Measurements from ENCODE around the gene KCNIP1. TPM values are rescaled to one million over a fixed set of nuclear protein-coding genes. Genes with fewer than 3 reads are reported as not detected.

The KCNIP1 gene
- total and polyA plus RNA-seq, 7 donors: 0.03 TPM; not detected in 6

DNA sequence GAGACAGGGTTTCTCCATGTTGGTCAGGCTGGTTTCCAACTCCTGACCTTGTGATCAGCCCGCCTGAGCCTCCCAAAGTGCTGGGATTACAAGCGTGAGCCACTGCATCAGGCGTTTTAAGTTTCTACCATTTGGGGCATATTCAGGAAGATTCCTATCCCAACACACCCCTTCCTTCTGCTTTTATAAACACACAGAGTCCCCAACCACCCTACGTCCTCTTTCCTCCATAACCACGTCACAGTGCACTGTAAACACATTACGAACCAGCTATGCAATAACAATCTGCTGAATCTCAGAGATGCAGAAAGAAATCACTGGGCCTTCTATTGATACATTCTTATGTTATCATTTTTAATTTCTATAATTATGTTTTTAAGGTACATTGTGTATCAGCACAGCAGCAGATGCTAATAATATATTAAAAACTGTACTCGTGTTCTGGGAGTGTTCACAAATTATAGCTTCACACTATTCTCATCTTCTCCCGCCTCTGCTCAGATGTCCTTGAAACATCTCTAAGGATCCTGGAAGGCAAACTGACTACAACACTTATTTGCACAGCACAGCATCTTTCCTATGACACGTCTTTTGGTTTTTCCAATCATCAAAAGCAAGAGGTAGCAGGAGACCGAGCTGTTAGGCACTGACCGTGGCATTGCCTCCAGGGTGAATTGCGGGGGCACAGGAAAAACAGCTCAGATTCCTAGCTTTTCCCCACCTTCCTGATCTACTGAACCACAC is 60.2 kb downstream of the KCNIP1 start:
- ATAC-seq (no peak), DNase-seq (no peak)
- Histone ChIP-seq H3K27me3 (ENCODE audit: insufficient read depth in 3 of 3, low read length in 2 of 3) (peaks cover 0 to 12% (median 2%) of the 10 kb centered on the region in 3 donors), H3K36me3 (ENCODE audit: insufficient read depth in 1 of 2, low read depth in 1 of 2) (no peaks in the 10 kb centered on the region), H3K4me3 (no peak overlapping the region), H3K27ac (no peak overlapping the region), H3K4me1 (no peaks in the 10 kb centered on the region), H3K9me3 (no peaks in the 10 kb centered on the region)
- TF ChIP-seq, protein P1, sequence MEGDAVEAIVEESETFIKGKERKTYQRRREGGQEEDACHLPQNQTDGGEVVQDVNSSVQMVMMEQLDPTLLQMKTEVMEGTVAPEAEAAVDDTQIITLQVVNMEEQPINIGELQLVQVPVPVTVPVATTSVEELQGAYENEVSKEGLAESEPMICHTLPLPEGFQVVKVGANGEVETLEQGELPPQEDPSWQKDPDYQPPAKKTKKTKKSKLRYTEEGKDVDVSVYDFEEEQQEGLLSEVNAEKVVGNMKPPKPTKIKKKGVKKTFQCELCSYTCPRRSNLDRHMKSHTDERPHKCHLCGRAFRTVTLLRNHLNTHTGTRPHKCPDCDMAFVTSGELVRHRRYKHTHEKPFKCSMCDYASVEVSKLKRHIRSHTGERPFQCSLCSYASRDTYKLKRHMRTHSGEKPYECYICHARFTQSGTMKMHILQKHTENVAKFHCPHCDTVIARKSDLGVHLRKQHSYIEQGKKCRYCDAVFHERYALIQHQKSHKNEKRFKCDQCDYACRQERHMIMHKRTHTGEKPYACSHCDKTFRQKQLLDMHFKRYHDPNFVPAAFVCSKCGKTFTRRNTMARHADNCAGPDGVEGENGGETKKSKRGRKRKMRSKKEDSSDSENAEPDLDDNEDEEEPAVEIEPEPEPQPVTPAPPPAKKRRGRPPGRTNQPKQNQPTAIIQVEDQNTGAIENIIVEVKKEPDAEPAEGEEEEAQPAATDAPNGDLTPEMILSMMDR (IDR thresholded peaks at IDR 0.05): no peak
- intact Hi-C loops (cut with DNase I): no loop called here
- WGBS, 3 donors: 86 to 89% (median 87%) methylated on average over 12 of the region's 12 CpGs

DNA sequence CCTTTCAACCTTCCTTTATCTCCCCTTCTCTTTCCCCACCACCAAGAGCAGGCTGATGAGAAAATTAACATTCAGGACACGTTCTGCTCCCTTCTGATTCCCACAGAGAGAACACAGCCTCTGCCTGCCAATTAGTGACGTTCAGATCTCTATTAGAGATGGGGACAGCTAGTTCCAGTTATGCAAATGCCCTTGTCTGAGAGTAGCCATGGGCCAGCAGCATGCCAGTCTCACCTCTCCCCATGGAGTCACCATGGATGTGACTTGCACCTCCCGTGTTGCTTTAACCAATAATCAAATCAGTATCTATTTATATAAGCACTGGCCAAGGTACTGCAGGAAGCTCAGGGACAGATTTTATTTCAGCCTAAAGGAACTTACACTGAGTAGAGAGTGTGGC is 61.3 kb downstream of the KCNIP1 start:
- intact Hi-C loops (cut with DNase I): no loop called here
- DNase-seq (no peak), ATAC-seq (no peak)
- 10 to 30% (median 20%) methylated on average over 3 of the region's 3 CpGs for WGBS, 3 donors
- Histone ChIP-seq H3K36me3 (ENCODE audit: insufficient read depth in 1 of 2, low read depth in 1 of 2) (no peaks in the 10 kb centered on the region), H3K27ac (no peak overlapping the region), H3K4me3 (no peak overlapping the region), H3K9me3 (no peaks in the 10 kb centered on the region), H3K27me3 (ENCODE audit: insufficient read depth in 3 of 3, low read length in 2 of 3) (peaks cover 0 to 12% (median 2%) of the 10 kb centered on the region in 3 donors), H3K4me1 (no peaks in the 10 kb centered on the region)
- TF ChIP-seq, protein P1 (IDR thresholded peaks at IDR 0.05): no peak

DNA sequence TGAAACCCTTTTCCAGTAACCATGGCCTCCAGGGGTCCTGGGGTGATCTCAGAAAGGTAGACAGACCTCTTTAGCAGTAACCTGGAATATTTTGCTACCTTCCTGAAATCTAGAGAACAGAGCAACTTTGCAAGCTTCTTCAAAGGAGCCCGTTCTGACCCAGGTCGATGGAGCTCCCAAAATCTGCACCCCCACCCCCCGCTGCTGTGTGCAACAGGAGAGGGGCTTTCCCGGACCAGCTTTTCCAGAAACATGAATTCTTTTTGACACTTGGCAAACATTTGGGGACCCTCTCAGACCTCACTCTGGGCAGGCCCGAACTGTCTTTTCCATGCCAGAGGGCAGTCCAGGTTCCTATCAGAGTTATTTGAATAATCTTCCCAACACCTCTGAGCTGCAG is 65.3 kb downstream of the KCNIP1 start:
- Histone ChIP-seq H3K4me1 (no peaks in the 10 kb centered on the region), H3K36me3 (ENCODE audit: insufficient read depth in 1 of 2, low read depth in 1 of 2) (no peaks in the 10 kb centered on the region), H3K27ac (no peak overlapping the region), H3K9me3 (no peaks in the 10 kb centered on the region), H3K27me3 (ENCODE audit: insufficient read depth in 3 of 3, low read length in 2 of 3) (peaks cover 0 to 20% (median 4%) of the 10 kb centered on the region in 3 donors), H3K4me3 (no peak overlapping the region)
- no peak for DNase-seq
- WGBS, 3 donors: 90 to 96% (median 91%) methylated on average over 5 of the region's 5 CpGs
- intact Hi-C loops (cut with DNase I): no loop called here
- no peak for ATAC-seq
- TF ChIP-seq, protein P1 (IDR thresholded peaks at IDR 0.05): no peak

DNA sequence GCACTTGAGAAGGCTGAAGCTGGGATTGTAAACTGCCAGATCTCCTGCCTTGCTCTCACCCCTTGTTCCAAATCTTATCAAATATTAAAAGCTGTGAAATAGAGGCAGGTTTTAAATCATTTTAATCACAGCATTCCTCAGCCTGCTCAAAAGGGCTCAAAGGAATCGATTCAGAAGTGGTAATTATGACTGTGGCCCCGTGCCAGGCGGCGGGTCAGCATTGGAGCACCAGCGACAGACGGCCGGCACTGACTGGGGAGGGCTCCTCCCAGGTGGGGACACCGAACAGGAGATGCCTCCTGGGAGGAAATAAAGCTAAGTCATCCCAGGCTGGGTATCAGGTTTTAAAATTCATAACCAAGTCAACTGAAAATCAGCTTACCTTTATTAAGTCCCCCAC is 66.7 kb downstream of the KCNIP1 start:
- no peaks in the 10 kb centered on the region for H3K36me3 ChIP-seq (ENCODE audit: insufficient read depth in 1 of 2, low read depth in 1 of 2)
- peaks cover 0 to 28% (median 4%) of the 10 kb centered on the region in 3 donors for H3K27me3 ChIP-seq (ENCODE audit: insufficient read depth in 3 of 3, low read length in 2 of 3)
- H3K4me1 ChIP-seq: no peaks in the 10 kb centered on the region
- TF ChIP-seq, protein P1 (IDR thresholded peaks at IDR 0.05): no peak
- H3K9me3 ChIP-seq: no peaks in the 10 kb centered on the region
- ATAC-seq (no peak), DNase-seq (no peak)
- H3K4me3 ChIP-seq: no peak overlapping the region
- H3K27ac ChIP-seq: no peak overlapping the region
- WGBS, 3 donors: 16 to 17% (median 17%) methylated on average over 8 of the region's 8 CpGs
- intact Hi-C loops (cut with DNase I): no loop called here

Data from psoas muscle (tissue), 8 donors.